ENCODE measurements around the gene ARPC2. TPM values are rescaled to one million over a fixed set of nuclear protein-coding genes. Genes with fewer than 3 reads are reported as not detected.

The ARPC2 gene
- total and polyA plus RNA-seq, 2 of the 13 experiments (the other 11 are each of a cell fraction or from before 2014, with no cell fraction given), result 168 to 303 TPM

GRCh38 chr2:218284106-218284811, 67.3 kb downstream of the ARPC2 start (continued):
- TF ChIP-seq, protein P1, sequence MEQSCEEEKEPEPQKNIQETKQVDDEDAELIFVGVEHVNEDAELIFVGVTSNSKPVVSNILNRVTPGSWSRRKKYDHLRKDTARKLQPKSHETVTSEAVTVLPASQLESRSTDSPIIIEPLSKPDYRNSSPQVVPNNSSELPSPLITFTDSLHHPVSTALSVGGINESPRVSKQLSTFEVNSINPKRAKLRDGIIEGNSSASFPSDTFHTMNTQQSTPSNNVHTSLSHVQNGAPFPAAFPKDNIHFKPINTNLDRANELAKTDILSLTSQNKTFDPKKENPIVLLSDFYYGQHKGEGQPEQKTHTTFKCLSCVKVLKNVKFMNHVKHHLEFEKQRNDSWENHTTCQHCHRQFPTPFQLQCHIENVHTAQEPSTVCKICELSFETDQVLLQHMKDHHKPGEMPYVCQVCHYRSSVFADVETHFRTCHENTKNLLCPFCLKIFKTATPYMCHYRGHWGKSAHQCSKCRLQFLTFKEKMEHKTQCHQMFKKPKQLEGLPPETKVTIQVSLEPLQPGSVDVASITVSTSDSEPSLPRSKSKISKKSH (CRISPR knock-in tag; IDR thresholded peaks at IDR 0.05; ENCODE audit: borderline replicate concordance), result peak; percentile 81
- TF ChIP-seq CHD4 (IDR thresholded peaks at IDR 0.05; ENCODE audit: borderline replicate concordance, low read length) (0 out of 2 replicates have a peak, but pooled peaks have one; percentile 46), MAFF (IDR thresholded peaks at IDR 0.05; ENCODE audit: low read depth, low read length) (peak; percentile 55; the same call in 1 of the 2 replicates), PATZ1 (CRISPR knock-in tag; IDR thresholded peaks at IDR 0.05) (peak; percentile 77), GPBP1L1 (CRISPR knock-in tag; IDR thresholded peaks at IDR 0.05) (no peak), ZNF775 (CRISPR knock-in tag; IDR thresholded peaks at IDR 0.05; ENCODE audit: borderline replicate concordance) (no peak), BRF2 (CRISPR knock-in tag; IDR thresholded peaks at IDR 0.05) (no peak), ZSCAN25 (CRISPR knock-in tag; IDR thresholded peaks at IDR 0.05) (peak; percentile 76), SP5 (CRISPR knock-in tag; IDR thresholded peaks at IDR 0.05; ENCODE audit: borderline replicate concordance, low read depth) (no peak), NR2F6 (IDR thresholded peaks at IDR 0.05) (peak; percentile 67; the same call in 1 of the 2 replicates), NR2F6 (CRISPR knock-in tag; IDR thresholded peaks at IDR 0.05) (peak; percentile 75), SIX4 (CRISPR knock-in tag; IDR thresholded peaks at IDR 0.05) (peak; percentile 13; the same call in 1 of the 2 replicates), IRF9 (CRISPR knock-in tag; IDR thresholded peaks at IDR 0.05; ENCODE audit: borderline replicate concordance) (0 out of 2 replicates have a peak, but pooled peaks have one; percentile 45), RXRB (CRISPR knock-in tag; IDR thresholded peaks at IDR 0.05; ENCODE audit: borderline replicate concordance) (peak; percentile 82), HOXA9 (CRISPR knock-in tag; IDR thresholded peaks at IDR 0.05; ENCODE audit: borderline replicate concordance) (no peak)
- TF ChIP-seq, protein P2, sequence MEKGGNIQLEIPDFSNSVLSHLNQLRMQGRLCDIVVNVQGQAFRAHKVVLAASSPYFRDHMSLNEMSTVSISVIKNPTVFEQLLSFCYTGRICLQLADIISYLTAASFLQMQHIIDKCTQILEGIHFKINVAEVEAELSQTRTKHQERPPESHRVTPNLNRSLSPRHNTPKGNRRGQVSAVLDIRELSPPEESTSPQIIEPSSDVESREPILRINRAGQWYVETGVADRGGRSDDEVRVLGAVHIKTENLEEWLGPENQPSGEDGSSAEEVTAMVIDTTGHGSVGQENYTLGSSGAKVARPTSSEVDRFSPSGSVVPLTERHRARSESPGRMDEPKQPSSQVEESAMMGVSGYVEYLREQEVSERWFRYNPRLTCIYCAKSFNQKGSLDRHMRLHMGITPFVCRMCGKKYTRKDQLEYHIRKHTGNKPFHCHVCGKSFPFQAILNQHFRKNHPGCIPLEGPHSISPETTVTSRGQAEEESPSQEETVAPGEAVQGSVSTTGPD (CRISPR knock-in tag; IDR thresholded peaks at IDR 0.05), result no peak
- TF ChIP-seq, protein P3, sequence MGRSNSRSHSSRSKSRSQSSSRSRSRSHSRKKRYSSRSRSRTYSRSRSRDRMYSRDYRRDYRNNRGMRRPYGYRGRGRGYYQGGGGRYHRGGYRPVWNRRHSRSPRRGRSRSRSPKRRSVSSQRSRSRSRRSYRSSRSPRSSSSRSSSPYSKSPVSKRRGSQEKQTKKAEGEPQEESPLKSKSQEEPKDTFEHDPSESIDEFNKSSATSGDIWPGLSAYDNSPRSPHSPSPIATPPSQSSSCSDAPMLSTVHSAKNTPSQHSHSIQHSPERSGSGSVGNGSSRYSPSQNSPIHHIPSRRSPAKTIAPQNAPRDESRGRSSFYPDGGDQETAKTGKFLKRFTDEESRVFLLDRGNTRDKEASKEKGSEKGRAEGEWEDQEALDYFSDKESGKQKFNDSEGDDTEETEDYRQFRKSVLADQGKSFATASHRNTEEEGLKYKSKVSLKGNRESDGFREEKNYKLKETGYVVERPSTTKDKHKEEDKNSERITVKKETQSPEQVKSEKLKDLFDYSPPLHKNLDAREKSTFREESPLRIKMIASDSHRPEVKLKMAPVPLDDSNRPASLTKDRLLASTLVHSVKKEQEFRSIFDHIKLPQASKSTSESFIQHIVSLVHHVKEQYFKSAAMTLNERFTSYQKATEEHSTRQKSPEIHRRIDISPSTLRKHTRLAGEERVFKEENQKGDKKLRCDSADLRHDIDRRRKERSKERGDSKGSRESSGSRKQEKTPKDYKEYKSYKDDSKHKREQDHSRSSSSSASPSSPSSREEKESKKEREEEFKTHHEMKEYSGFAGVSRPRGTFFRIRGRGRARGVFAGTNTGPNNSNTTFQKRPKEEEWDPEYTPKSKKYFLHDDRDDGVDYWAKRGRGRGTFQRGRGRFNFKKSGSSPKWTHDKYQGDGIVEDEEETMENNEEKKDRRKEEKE (IDR thresholded peaks at IDR 0.05), result no peak
